HCT116 (cell line): ENCODE measurements around the gene SLC35F2. TPM values are rescaled to one million over a fixed set of nuclear protein-coding genes. Genes with fewer than 3 reads are reported as not detected.

ENCODE experiments used
- ATAC-seq: fragments of 200-7000 bp; cut with Tn5 transposase; 2 replicates; pipeline ENCODE4 v1.9.1; 2020; ENCODE audit warnings: mild to moderate bottlenecking, moderate library complexity
- BruUV-seq: library from RNA; stranded (reverse); fragments of 400-500 nt; replicated peaks from 2 replicates; lab custom pipeline; 2021; lab: Mats Ljungman, UMichigan
- CTCF ChIA-PET: fragments of 300-600 bp; sonication (Branson Sonifier 250); formaldehyde crosslinking; loops from one replicate; lab custom pipeline; 2021; ENCODE audit warnings: antibody characterized with exemption; lab: Charles Lee
- POLR2A ChIA-PET: fragments of 300-600, 350-600 bp; sonication (Branson Sonifier 250); formaldehyde crosslinking; loops from one replicate; lab custom pipeline; 2021; ENCODE audit warnings: antibody characterized with exemption; lab: Charles Lee
- RAD21 ChIA-PET, 2 experiments: fragments of 300-600 bp; sonication (Branson Sonifier 250); formaldehyde crosslinking; loops; one replicate each; lab custom pipeline; 2023; ENCODE audit warnings: low total read pairs in 2 of 2; ENCODE audit not compliant: uncharacterized antibody in 2 of 2, unreplicated experiment in 2 of 2, low non-redundant PET in 1 of 2; lab: Charles Lee
- DNase-seq: peaks from one replicate; pipeline ENCODE4 v3.0.0-alpha.2; 2010; ENCODE audit warnings: low read depth, low spot score
- H2AFZ ChIP-seq: fragments of 200-600 bp; shearing (Covaris generic), sonication (generic); 2 replicates; pipeline ENCODE4 v1.6.1; 2017; ENCODE audit warnings: low read depth, mixed run types, mixed read lengths, antibody characterized with exemption, low read length; ENCODE audit not compliant: poor library complexity, severe bottlenecking
- H3K27ac ChIP-seq: 2 replicates; pipeline ENCODE4 v1.5.1; 2012; ENCODE audit warnings: low read depth, low read length
- H3K27me3 ChIP-seq: fragments of 200-600 bp; sonication (generic); 2 replicates; pipeline ENCODE4 v1.6.1; 2016; ENCODE audit warnings: mixed run types, low read length, mixed read lengths; ENCODE audit not compliant: insufficient read depth
- H3K36me3 ChIP-seq, 2 experiments: fragments of 200-500 bp in 1 of 2; fragments of 200-600 bp in 1 of 2; sonication (Bioruptor generic) in 1 of 2; sonication (generic) in 1 of 2; 2 replicates each; pipeline versions ENCODE4 v1.5.1 to v1.6.1; 2014 to 2016; ENCODE audit warnings: low read length in 2 of 2, inconsistent platforms in 1 of 2, mixed read lengths in 1 of 2, mixed run types in 1 of 2; ENCODE audit not compliant: insufficient read depth in 2 of 2, control insufficient read depth in 1 of 2
- H3K4me1 ChIP-seq, 2 experiments: fragments of 200-600 bp in 1 of 2; sonication (generic) in 1 of 2; 2 replicates each; pipeline versions ENCODE4 v1.5.1 to v1.6.1; 2012 to 2017; ENCODE audit warnings: low read length in 2 of 2, inconsistent platforms in 1 of 2, mild to moderate bottlenecking in 1 of 2, mixed read lengths in 1 of 2, mixed run types in 1 of 2, moderate library complexity in 1 of 2; ENCODE audit not compliant: insufficient read depth in 2 of 2, control insufficient read depth in 1 of 2
- H3K4me2 ChIP-seq: fragments of 200-600 bp; sonication (generic); 2 replicates; pipeline ENCODE4 v1.6.1; 2017; ENCODE audit warnings: mixed run types, low read length, mixed read lengths
- H3K4me3 ChIP-seq, 2 experiments: fragments of 200-600 bp in 1 of 2; sonication (generic) in 1 of 2; replicated peaks in 1 of 2; 2 replicates each; pipeline ENCODE4 v1.5.1; 2011 to 2016; ENCODE audit warnings: low read length in 2 of 2, control low read depth in 1 of 2, low read depth in 1 of 2, mild to moderate bottlenecking in 1 of 2, mixed read lengths in 1 of 2, mixed run types in 1 of 2
- H3K79me2 ChIP-seq: fragments of 200-600 bp; sonication (generic); 2 replicates; pipeline ENCODE4 v1.6.1; 2017; ENCODE audit warnings: mild to moderate bottlenecking, mixed run types, low read length, moderate library complexity, mixed read lengths; ENCODE audit not compliant: insufficient read depth
- H3K9ac ChIP-seq: fragments of 200-600 bp; sonication (generic); 2 replicates; pipeline ENCODE4 v1.6.1; 2016; ENCODE audit warnings: low read length, mixed read lengths
- H3K9me2 ChIP-seq: fragments of 200-600 bp; sonication (generic), shearing (Covaris generic); 2 replicates; pipeline ENCODE4 v1.6.1; 2017; ENCODE audit warnings: mixed run types, mild to moderate bottlenecking, moderate library complexity; ENCODE audit not compliant: insufficient read depth
- H3K9me3 ChIP-seq, 2 experiments: fragments of 200-500 bp in 1 of 2; fragments of 200-600 bp in 1 of 2; sonication (Bioruptor generic) in 1 of 2; sonication (generic) in 1 of 2; 2 replicates each; pipeline ENCODE4 v1.6.1; 2014 to 2017; ENCODE audit warnings: low read length in 2 of 2, mixed read lengths in 2 of 2, inconsistent platforms in 1 of 2, low read depth in 1 of 2, mild to moderate bottlenecking in 1 of 2, mixed run types in 1 of 2, moderate library complexity in 1 of 2; ENCODE audit not compliant: control insufficient read depth in 1 of 2, insufficient read depth in 1 of 2
- H4K20me1 ChIP-seq: fragments of 200-600 bp; sonication (generic), shearing (Covaris generic); 2 replicates; pipeline ENCODE4 v1.6.1; 2017; ENCODE audit warnings: mixed run types, mild to moderate bottlenecking, moderate library complexity; ENCODE audit not compliant: insufficient read depth
- EGR1 ChIP-seq: IDR thresholded peaks from 2 replicates; pipeline ENCODE4 v1.6.1; 2012; ENCODE audit warnings: low read depth
- ELF1 ChIP-seq: IDR thresholded peaks from 2 replicates; pipeline ENCODE4 v1.6.1; 2012; ENCODE audit warnings: low read depth, borderline replicate concordance
- POLR2A ChIP-seq: IDR thresholded peaks from 2 replicates; pipeline ENCODE4 v1.7.0; 2011; ENCODE audit warnings: borderline replicate concordance; ENCODE audit not compliant: insufficient read depth, insufficient read length; ENCODE audit errors: extremely low read depth
- SRF ChIP-seq: IDR thresholded peaks from 2 replicates; pipeline ENCODE4 v1.6.1; 2012; ENCODE audit warnings: low read depth
- TCF7L2 ChIP-seq: IDR thresholded peaks from 2 replicates; pipeline ENCODE4 v1.7.0; 2011; ENCODE audit warnings: borderline replicate concordance, inconsistent platforms; ENCODE audit not compliant: insufficient read depth, insufficient read length; ENCODE audit errors: extremely low read depth
- YY1 ChIP-seq: IDR thresholded peaks from 2 replicates; pipeline ENCODE4 v1.6.1; 2011; ENCODE audit warnings: low read length, low read depth, moderate library complexity, mild to moderate bottlenecking; ENCODE audit not compliant: insufficient replicate concordance; ENCODE audit errors: extremely low read depth
- intact Hi-C: fragments of 100-400 bp; cut with micrococcal nuclease; formaldehyde crosslinking; loops from 2 replicates; pipeline ENCODE4 v1.10.0; 2022
- total RNA-seq: library from RNA; stranded (reverse); gene quantifications from one replicate; pipeline ENCODE4 v1.2.1, GENCODE V29; 2021; ENCODE audit not compliant: unreplicated experiment
- TF ChIP-seq, protein P1 (sequence below): IDR thresholded peaks from 2 replicates; pipeline ENCODE4 v1.6.1; 2011; ENCODE audit warnings: mild to moderate bottlenecking, low read length, moderate library complexity; ENCODE audit not compliant: insufficient replicate concordance; ENCODE audit errors: extremely low read depth
- TF ChIP-seq, protein P2 (sequence below), 3 experiments: fragments of 200-600 bp in 1 of 3; sonication (generic) in 1 of 3; IDR thresholded peaks in 2 of 3; conservative IDR thresholded peaks in 1 of 3; 2 replicates each; pipeline ENCODE4 v1.5.1; 2012 to 2017; ENCODE audit warnings: low read depth in 2 of 3, low read length in 2 of 3, antibody characterized with exemption in 1 of 3, borderline replicate concordance in 1 of 3, control low read depth in 1 of 3, mild to moderate bottlenecking in 1 of 3, mixed read lengths in 1 of 3, mixed run types in 1 of 3, moderate library complexity in 1 of 3; ENCODE audit not compliant: insufficient read depth in 1 of 3

The SLC35F2 gene
- total RNA-seq, 1 experiment from 2014 or later: 53.5 TPM

DNA sequence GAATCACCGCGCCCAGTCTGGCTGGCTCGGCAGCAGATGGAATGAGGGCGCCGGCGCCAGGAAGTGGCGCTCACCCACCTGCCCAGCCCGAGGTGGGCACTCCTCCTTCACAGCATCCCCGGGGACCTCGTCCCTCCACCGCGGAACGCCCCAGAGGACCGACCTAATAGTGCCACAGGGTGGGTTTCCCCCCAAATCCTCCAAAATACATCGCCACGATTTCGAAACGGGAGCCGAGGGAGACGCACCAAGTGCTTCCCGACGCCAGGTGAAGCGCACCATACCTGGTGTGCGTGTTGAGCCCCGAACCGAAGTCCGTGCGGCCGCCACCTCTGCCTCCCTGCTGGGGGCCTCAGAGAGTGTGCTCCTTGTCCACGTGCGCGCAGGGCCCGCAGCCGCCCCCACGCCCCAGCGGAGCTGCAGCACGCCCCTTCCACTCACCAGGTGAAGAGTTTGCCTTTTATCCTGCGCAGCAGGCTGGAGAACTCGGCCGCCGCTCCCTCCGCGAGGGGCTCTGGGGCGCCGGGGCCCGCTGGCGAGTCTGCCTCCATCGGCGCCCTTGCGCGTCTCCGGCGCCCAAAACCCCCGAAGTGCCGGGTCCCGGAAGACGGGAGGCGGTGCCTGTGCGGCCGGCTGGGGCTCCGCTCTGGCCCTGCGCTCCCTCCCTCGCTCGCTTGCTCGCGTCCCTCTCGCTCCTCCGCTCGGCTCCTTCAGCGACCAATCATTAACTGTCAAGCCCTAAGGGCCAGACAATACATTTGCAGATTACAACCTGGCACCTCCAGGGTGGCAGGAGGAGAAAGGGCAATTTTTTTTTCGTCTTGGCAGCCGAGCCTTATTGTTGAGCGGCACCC is at the start of gene SLC35F2 (continued):
- TF ChIP-seq POLR2A (peak; percentile 69), YY1 (peak; percentile 10), EGR1 (peak; percentile 72), SRF (no peak), ELF1 (no peak)

DNA sequence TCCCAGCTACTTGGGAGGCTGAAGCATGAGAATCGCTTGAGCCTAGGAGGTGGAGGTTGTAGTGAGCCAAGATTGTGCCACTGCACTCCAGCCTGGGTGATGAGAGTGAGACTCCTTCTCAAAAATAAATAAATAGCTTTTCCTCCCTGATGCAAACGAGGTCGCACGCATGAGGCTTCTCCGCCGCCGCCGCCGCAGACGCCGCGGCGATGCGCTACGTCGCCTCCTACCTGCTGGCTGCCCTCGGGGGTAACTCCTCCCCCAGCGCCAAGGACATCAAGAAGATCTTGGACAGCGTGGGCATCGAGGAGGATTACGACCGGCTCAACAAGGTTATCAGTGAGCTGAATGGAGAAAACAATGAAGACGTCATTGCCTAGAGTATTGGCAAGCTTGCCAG is 49.6 kb upstream of the SLC35F2 start:
- Histone ChIP-seq H4K20me1 (no peaks in the 10 kb centered on the region), H3K9ac (no peak overlapping the region), H3K36me3 (no peaks in the 10 kb centered on the region), H3K27me3 (no peaks in the 10 kb centered on the region), H3K9me3 (no peaks in the 10 kb centered on the region), H3K4me2 (no peak overlapping the region), H3K27ac (no peak overlapping the region), H3K4me3 (no peak overlapping the region), H3K4me1 (no peaks in the 10 kb centered on the region), H3K79me2 (no peaks in the 10 kb centered on the region), H3K9me2 (no peaks in the 10 kb centered on the region), H2AFZ (no peak overlapping the region)
- RAD21 ChIA-PET: no interaction called here
- intact Hi-C loops: no loop called here
- no TSS peak for BruUV-seq
- POLR2A ChIA-PET: no interaction called here
- DNase-seq (no peak), ATAC-seq (no peak)
- TF ChIP-seq, protein P1, sequence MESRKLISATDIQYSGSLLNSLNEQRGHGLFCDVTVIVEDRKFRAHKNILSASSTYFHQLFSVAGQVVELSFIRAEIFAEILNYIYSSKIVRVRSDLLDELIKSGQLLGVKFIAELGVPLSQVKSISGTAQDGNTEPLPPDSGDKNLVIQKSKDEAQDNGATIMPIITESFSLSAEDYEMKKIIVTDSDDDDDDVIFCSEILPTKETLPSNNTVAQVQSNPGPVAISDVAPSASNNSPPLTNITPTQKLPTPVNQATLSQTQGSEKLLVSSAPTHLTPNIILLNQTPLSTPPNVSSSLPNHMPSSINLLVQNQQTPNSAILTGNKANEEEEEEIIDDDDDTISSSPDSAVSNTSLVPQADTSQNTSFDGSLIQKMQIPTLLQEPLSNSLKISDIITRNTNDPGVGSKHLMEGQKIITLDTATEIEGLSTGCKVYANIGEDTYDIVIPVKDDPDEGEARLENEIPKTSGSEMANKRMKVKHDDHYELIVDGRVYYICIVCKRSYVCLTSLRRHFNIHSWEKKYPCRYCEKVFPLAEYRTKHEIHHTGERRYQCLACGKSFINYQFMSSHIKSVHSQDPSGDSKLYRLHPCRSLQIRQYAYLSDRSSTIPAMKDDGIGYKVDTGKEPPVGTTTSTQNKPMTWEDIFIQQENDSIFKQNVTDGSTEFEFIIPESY: no peak
- TF ChIP-seq, protein P2, sequence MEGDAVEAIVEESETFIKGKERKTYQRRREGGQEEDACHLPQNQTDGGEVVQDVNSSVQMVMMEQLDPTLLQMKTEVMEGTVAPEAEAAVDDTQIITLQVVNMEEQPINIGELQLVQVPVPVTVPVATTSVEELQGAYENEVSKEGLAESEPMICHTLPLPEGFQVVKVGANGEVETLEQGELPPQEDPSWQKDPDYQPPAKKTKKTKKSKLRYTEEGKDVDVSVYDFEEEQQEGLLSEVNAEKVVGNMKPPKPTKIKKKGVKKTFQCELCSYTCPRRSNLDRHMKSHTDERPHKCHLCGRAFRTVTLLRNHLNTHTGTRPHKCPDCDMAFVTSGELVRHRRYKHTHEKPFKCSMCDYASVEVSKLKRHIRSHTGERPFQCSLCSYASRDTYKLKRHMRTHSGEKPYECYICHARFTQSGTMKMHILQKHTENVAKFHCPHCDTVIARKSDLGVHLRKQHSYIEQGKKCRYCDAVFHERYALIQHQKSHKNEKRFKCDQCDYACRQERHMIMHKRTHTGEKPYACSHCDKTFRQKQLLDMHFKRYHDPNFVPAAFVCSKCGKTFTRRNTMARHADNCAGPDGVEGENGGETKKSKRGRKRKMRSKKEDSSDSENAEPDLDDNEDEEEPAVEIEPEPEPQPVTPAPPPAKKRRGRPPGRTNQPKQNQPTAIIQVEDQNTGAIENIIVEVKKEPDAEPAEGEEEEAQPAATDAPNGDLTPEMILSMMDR (IDR thresholded peaks at IDR 0.05 in 2 of 3, conservative IDR thresholded peaks at IDR 0.05 in 1 of 3; ENCODE audit: borderline replicate concordance in 1 of 3, insufficient read depth in 1 of 3, low read depth in 2 of 3, low read length in 2 of 3): no peak
- TF ChIP-seq TCF7L2: no peak
- CTCF ChIA-PET: no interaction called here
